Measurements from ENCODE around the gene NPRL2. TPM values are rescaled to one million over a fixed set of nuclear protein-coding genes. Genes with fewer than 3 reads are reported as not detected.
A peak's percentile ranks its signal among the peaks of the same experiment; 100 is the strongest.

The NPRL2 gene
- polyA plus RNA-seq, 1 donor = 19.6 TPM

- no peak for DNase-seq (ENCODE audit: low read depth)
Measured at GRCh38 chr3:50373146-50374051, 22.8 kb upstream of the NPRL2 start.

DNA sequence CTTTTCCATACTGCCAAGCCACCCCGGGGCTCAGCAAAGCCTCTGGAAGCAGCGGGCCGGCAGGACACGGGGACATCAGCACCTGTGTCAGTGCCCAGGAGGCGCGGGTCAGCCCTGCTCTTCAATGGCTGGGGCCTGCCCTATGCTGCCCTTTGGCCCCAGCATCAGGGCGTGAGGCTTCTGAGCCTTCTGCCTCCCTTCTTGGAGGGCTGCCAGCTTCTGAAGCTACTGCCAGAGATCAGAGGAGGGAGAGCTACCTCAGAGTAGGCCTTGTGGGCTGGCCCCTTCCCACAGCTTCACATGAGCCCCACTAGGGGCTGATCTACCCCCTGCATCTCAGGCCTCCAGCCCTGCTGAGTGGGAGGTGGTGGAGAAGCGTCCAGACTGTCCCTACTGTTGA, 21.8 kb upstream of the NPRL2 start:
- no peak for DNase-seq (ENCODE audit: low read depth)

- no peak for DNase-seq (ENCODE audit: low read depth)
Measured at GRCh38 chr3:50371133-50371685, 20.6 kb upstream of the NPRL2 start.

GRCh38 chr3:50370594-50370993, 20.0 kb upstream of the NPRL2 start:
- no peak for DNase-seq (ENCODE audit: low read depth)

- no peak for DNase-seq (ENCODE audit: low read depth)
Measured at GRCh38 chr3:50369012-50369670, 18.6 kb upstream of the NPRL2 start.

- no peak for DNase-seq (ENCODE audit: low read depth)
Measured at GRCh38 chr3:50365842-50366220, 15.3 kb upstream of the NPRL2 start.

GRCh38 chr3:50365080-50365841, 14.7 kb upstream of the NPRL2 start:
- no peak for DNase-seq (ENCODE audit: low read depth)

GRCh38 chr3:50364573-50365079, 14.1 kb upstream of the NPRL2 start:
- DNase-seq (ENCODE audit: low read depth) = no peak

DNA sequence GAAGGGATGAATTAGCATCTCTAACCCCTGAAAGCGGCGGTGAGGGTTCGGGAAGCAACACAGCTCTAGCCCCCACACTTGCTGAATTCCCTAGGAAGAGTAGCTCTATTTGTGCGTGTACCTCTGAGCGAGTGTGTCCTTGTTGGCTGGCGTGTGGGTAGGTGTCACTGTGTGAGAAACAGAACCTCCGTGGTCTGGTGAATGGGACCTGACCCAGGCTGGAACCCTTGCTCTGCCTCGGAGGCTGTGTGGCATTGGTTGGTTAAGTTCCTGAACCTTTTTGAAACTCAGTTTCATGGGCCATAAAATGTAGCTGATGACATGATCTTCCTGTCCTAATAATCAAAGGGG, 9.2 kb upstream of the NPRL2 start:
- DNase-seq (ENCODE audit: low read depth) = no peak

- DNase-seq (ENCODE audit: low read depth) = peak; percentile 99
Measured at GRCh38 chr3:50358911-50359759, 8.6 kb upstream of the NPRL2 start, which contains the start of gene TMEM115. Gene TMEM115, minus strand, starts transcription at chr3:50359521. Its CDS starts 458 bp downstream, at chr3:50359063.

GRCh38 chr3:50358355-50358910, 7.9 kb upstream of the NPRL2 start:
- no peak for DNase-seq (ENCODE audit: low read depth)

GRCh38 chr3:50357481-50357880, 6.9 kb upstream of the NPRL2 start:
- DNase-seq (ENCODE audit: low read depth) = no peak

DNA sequence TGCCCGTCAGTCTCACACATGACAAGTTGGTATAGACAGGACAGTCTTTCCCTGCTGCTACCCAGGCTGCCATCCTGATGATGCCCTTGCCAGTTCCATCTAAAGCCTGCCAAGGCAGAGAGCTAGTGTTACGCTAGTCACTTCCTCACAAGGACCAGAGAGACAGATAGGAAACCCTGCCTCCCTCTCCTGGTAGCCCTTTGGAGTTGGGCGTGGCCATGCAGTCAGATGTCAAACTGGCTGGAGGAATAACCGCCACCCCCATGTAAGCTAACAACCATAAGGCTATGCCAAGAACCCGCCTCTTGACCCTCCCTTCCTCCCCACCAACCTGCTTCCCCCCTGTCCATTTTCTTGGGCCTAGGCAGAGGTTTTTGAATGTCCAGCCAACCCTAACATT, 6.0 kb upstream of the NPRL2 start:
- DNase-seq (ENCODE audit: low read depth) = no peak

DNA sequence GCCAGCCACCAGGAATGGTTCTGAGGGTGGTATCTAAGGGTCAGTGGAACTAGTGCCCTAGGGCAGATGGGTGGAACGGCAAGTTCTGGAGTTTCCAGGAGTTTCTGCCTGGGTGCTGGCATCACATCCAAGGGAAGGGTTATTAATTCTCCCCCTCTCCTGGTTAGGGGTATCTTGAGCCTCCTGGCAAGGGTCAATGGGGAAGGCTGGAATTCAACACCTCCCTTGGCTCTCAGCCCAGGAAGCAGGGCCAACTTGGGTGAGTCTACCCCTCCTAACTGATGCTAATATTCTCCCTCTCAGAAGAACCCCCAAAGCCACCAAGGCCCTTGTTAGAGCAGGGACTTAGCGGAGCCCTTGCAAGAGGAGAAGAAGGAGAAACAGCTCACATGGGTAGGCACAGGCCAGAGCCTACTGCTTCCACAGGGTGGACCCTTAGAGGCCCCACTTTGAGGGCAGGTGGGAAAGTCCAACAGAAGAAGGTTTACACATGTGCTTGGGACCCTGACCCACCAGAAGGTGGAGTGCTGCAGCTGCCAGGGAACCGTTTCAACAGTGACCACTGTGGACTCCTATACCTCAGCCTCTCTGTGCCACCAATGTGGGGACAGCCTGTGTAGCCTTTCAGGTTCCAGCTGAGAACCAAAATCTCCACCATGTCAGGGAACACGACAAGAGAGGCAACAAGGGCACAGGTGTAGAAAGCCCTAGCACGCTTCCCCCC, 5.4 kb upstream of the NPRL2 start:
- no peak for DNase-seq (ENCODE audit: low read depth)

DNA sequence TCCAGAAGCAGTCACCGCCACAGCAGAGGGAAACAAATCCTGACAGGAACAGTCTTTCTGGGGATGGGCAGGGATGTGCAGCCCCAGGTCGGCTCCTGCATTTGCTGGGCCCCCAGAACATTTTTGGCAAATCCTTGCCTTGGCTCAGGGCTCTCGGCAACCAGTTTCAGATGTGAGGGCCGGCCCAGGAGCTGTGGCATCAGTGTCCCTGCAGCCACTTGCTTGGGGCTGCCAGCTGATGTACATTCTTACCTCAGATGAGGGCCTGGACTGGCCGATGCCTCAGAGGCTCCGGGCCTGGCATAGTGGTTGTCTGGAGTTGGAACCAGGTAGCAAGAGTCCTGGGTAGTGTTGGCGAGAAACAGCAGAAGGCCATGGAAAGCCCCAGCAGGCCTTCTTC, 4.3 kb upstream of the NPRL2 start:
- no peak for DNase-seq (ENCODE audit: low read depth)

GRCh38 chr3:50354186-50354764, 3.7 kb upstream of the NPRL2 start:
- DNase-seq (ENCODE audit: low read depth) = no peak

- DNase-seq (ENCODE audit: low read depth) = no peak
Measured at GRCh38 chr3:50353245-50354004, 2.9 kb upstream of the NPRL2 start.

DNA sequence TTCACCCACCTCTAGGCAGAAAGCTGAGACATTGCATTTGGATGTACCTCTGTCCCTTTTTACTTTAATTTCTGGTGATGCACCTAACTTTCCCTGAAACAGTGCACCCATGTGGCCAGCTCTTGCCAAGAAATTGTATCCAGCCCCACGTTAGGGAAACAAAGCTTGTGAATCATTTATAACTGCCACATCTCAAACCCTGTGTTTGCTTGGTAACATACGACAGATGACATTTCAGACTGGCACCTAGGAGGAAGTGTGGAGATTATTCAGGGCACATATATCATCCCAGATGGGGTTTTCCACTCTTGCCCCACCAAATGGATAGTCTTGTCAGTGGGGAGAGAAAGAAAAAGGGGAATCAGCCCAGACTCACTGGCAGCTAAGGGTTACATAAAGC, 2.2 kb upstream of the NPRL2 start:
- no peak for DNase-seq (ENCODE audit: low read depth)

DNA sequence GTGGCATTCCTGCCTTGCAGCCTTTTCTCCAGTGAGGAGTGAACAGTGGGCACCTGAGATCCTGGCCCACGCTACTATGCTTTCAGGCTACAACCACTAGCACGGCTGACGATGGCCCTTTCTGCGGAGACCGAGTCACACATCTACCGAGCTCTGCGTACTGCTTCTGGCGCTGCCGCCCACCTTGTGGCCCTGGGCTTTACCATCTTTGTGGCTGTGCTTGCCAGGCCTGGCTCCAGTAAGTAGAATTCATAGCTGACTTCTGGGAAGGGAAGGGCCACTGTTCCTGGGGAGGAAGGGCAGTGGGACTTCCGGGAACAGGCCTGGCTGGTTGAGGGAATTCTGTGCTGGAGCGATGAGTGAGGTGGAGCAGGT, 735 bp upstream of the NPRL2 start:
- DNase-seq (ENCODE audit: low read depth) = no peak
